ENCODE results near the gene AKTIP. TPM values are rescaled to one million over a fixed set of nuclear protein-coding genes. Genes with fewer than 3 reads are reported as not detected.
"Not testable (repeated sequence)": the region's sequence is repeated elsewhere in the genome, so short reads cannot be mapped to it uniquely, and the experiment has no call there.

The AKTIP gene
- polyA plus RNA-seq = 31.3 TPM
- long read RNA-seq, donor 1, partial matches to known transcripts = 0 of 5 reads
- long read RNA-seq, donor 1, other reads (novel, unspliced or antisense) = 0 of 5 reads
- long read RNA-seq, donor 2, partial matches to known transcripts = 0 of 4 reads
- long read RNA-seq, donor 2, other reads (novel, unspliced or antisense) = 0 of 4 reads
- long read RNA-seq, donor 3 = 0 reads
- long read RNA-seq, donor 4, partial matches to known transcripts = 0 of 2 reads
- long read RNA-seq, donor 4, other reads (novel, unspliced or antisense) = 0 of 2 reads
- long read RNA-seq, donor 5, transcript AKTIP-214 (1 exons, 2,321 nt) = major isoform, 5 of 8 reads
- long read RNA-seq, donor 5, partial matches to known transcripts = 0 of 8 reads
- long read RNA-seq, donor 5, other reads (novel, unspliced or antisense) = 0 of 8 reads
- long read RNA-seq, donor 6, partial matches to known transcripts = 0 of 1 reads
- long read RNA-seq, donor 6, other reads (novel, unspliced or antisense) = 0 of 1 reads
- long read RNA-seq, donor 7, transcript AKTIP-214 (1 exons, 2,321 nt) = major isoform, 6 of 13 reads
- long read RNA-seq, donor 7, partial matches to known transcripts = 5 of 13 reads
- long read RNA-seq, donor 7, other reads (novel, unspliced or antisense) = 0 of 13 reads
- long read RNA-seq, donor 8, partial matches to known transcripts = 0 of 5 reads
- long read RNA-seq, donor 8, other reads (novel, unspliced or antisense) = 0 of 5 reads
- long read RNA-seq, donor 9, partial matches to known transcripts = 0 of 2 reads
- long read RNA-seq, donor 9, other reads (novel, unspliced or antisense) = 0 of 2 reads
- long read RNA-seq, donor 10, partial matches to known transcripts = 0 of 7 reads
- long read RNA-seq, donor 10, other reads (novel, unspliced or antisense) = 0 of 7 reads
- long read RNA-seq, donor 11, partial matches to known transcripts = 0 of 7 reads
- long read RNA-seq, donor 11, other reads (novel, unspliced or antisense) = 0 of 7 reads

DNA sequence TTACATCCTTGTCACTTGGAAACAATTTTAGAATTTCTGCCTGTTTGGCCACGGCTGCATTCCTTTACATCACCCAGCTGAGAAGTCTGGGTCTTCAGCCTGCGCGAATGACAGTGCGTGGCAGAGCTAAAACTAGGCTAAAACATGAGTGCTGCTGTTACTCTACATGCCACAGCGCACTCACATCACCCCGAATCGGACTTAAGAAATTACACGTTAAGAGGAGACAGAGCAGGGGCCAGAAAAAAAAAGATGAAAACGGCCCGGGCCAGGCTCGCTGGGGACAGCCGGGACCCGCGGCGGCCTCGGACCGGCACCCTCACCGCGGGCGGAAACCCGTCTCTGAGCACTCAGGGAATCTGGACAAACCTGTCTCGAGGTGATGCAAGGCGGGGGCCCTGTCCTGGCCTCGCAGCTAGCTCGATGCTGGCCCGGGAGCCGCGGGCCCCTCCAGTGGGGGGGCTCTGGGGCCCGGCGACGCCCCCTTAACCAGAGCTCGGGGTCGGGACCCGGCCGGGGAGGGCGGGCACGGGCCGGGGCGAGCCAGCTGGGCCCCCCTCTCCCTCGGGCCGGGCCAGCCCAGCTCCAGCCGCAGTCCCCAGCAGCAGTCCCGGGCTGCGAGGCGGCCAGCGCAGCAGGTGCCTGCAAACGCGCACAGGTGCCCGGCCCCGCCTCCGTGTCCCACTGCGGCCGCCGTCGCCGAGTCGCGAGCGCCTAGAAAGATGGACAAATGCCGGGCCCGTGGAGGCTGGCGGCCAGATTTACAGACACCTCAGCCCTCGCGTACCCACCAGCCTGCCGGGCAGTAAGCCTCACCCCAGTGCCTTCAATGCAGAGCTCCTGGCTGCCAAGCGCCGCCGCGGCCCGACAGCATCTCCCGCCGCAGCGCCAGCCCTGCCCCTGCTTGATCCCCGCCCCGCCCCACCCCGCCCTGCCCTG is at the start of gene AKTIP:
TSS of gene AKTIP (minus strand) at position 879 of the 939 bp plus-strand sequence. CDS start 2,950 bp downstream, outside the sequence.
- Histone ChIP-seq H3K4me1 (ENCODE audit: control insufficient read depth, insufficient read depth, low read length) (peaks cover 21% of the 10 kb centered on the region), H3K36me3 (ENCODE audit: control insufficient read depth, insufficient read depth, low read length) (peaks cover 10% of the 10 kb centered on the region), H3K27ac (ENCODE audit: low read length) (peak within 1 kb of the TSS; percentile 100), H3K9me3 (ENCODE audit: control insufficient read depth, low read depth, low read length) (no peaks in the 10 kb centered on the region), H3K4me3 (ENCODE audit: low read length) (peak within 1 kb of the TSS; percentile 87), H3K27me3 (ENCODE audit: control insufficient read depth, insufficient read depth, low read length) (no peaks in the 10 kb centered on the region)
- WGBS (ENCODE audit: insufficient coverage, low lambda C conversion rate) = no CpG with 5 or more reads among the region's 76 CpGs
- peak; percentile 61 to 93 for DNase-seq

DNA sequence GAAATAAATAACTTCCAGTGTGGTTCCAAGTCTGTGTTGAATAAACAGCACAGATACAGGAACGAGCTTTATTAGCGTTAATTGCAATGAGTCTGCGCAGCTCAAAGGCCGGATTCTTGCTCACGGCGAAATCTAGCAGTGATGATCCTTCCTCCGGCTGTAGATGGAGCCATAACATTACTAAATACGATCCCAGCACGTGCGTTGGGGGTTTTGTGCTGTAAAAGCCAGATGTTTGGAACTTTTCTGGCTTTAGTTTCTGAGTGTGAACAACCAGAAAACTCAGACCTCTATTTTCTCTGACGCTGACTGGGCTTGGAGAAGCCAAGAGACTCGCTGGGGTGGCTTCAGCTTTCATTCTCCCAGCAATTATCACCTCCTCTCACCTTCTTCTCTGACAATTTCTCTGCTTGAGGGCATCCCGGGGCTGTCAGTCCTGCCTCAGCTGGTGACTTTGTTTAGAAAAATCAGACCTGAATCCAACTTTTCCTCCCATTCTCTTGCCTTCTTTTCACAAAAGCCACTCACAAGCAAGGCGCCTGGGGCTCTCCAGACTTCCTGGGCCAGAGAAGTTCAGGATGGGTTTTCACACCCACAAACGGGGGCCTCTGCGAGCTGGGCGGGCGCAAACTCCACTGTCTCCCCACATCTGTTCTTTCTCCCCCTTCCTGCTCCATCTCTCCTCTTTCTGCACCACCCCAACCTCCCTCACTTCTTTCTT is 47.1 kb upstream of the AKTIP start:
- Histone ChIP-seq H3K27ac (ENCODE audit: low read length) (no peak overlapping the region), H3K27me3 (ENCODE audit: control insufficient read depth, insufficient read depth, low read length) (peaks cover 12% of the 10 kb centered on the region), H3K9me3 (ENCODE audit: control insufficient read depth, low read depth, low read length) (no peaks in the 10 kb centered on the region), H3K4me1 (ENCODE audit: control insufficient read depth, insufficient read depth, low read length) (peaks cover 7% of the 10 kb centered on the region), H3K4me3 (ENCODE audit: low read length) (no peak overlapping the region), H3K36me3 (ENCODE audit: control insufficient read depth, insufficient read depth, low read length) (no peaks in the 10 kb centered on the region)
- peak; percentile 76 to 82 for DNase-seq
- WGBS (ENCODE audit: insufficient coverage, low lambda C conversion rate) = no CpG with 5 or more reads among the region's 18 CpGs

DNA sequence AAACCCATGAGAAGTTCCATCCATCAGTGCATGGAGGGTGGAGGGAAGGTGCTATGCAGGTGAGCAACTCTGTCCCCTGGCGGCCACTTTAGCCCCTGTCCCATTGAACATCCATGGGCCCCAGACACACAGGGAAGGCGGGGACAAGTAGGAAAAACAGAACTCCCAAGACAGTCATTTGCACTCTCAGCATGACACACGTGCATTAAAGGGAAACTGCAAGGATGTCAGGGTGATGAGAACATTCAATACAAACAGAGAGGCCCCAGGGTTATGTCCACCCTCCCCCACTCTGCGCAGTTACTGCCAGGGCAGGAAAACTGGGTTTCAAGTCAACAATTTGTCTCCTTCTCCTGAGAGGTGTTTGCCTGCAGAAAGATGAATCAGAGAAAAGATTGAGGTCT is 44.0 kb upstream of the AKTIP start:
- peaks cover 3% of the 10 kb centered on the region for H3K9me3 ChIP-seq (ENCODE audit: control insufficient read depth, low read depth, low read length)
- no peak overlapping the region for H3K4me3 ChIP-seq (ENCODE audit: low read length)
- no peak overlapping the region for H3K27ac ChIP-seq (ENCODE audit: low read length)
- peak in 1 of 2 donors; percentile 53 for DNase-seq
- peaks cover 9% of the 10 kb centered on the region for H3K27me3 ChIP-seq (ENCODE audit: control insufficient read depth, insufficient read depth, low read length)
- H3K4me1 ChIP-seq (ENCODE audit: control insufficient read depth, insufficient read depth, low read length) = peaks cover 7% of the 10 kb centered on the region
- WGBS (ENCODE audit: insufficient coverage, low lambda C conversion rate) = no CpG with 5 or more reads among the region's 4 CpGs
- no peaks in the 10 kb centered on the region for H3K36me3 ChIP-seq (ENCODE audit: control insufficient read depth, insufficient read depth, low read length)

DNA sequence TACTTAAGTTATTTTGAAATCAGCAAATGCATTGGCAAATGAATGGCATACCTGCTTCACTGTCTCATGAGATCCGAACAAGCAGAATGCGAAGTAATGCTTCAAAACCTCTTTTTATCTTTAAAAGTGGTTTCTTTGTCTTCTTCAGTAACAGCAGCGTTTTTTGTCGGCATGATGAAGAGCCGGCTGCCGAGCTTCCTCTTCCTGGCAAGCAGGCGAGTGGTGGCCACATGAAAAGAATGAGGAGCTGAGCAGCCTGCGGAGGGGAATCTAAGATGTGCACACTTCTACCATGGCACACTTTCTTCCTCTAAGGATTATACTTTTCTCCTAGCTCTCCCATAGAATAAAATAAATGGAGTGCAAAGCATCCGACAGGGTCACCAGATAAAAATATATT is 42.4 kb upstream of the AKTIP start:
- Histone ChIP-seq H3K27ac (ENCODE audit: low read length) (no peak overlapping the region), H3K9me3 (ENCODE audit: control insufficient read depth, low read depth, low read length) (peaks cover 3% of the 10 kb centered on the region), H3K4me1 (ENCODE audit: control insufficient read depth, insufficient read depth, low read length) (peaks cover 6% of the 10 kb centered on the region), H3K27me3 (ENCODE audit: control insufficient read depth, insufficient read depth, low read length) (peaks cover 5% of the 10 kb centered on the region), H3K36me3 (ENCODE audit: control insufficient read depth, insufficient read depth, low read length) (no peaks in the 10 kb centered on the region), H3K4me3 (ENCODE audit: low read length) (no peak overlapping the region)
- no peak for DNase-seq
- 100% methylated on average over 1 of the region's 9 CpGs for WGBS (ENCODE audit: insufficient coverage, low lambda C conversion rate)

DNA sequence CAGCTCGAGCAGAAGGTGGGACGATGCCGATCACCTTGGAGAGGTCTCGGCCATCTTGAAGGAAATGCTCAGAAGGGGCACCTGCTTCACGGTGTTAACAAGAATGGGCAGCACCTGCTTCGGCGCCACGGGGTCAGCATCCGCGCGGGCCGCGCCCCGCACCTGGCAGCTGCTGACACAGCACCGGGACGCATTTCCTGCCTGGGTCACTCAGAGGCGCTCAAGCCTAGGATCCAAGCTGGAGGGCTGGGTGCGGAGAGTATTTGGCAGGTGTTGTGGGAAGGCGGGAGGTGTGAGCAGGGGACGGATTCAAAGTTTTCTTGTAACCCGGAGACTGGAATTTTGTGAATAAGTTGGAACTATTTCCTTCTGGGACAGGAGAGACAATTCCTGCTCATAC is 39.3 kb upstream of the AKTIP start:
- 73% methylated on average over 3 of the region's 21 CpGs for WGBS (ENCODE audit: insufficient coverage, low lambda C conversion rate)
- no peak overlapping the region for H3K27ac ChIP-seq (ENCODE audit: low read length)
- no peak overlapping the region for H3K4me3 ChIP-seq (ENCODE audit: low read length)
- no peak for DNase-seq
- no peaks in the 10 kb centered on the region for H3K36me3 ChIP-seq (ENCODE audit: control insufficient read depth, insufficient read depth, low read length)
- peaks cover 7% of the 10 kb centered on the region for H3K9me3 ChIP-seq (ENCODE audit: control insufficient read depth, low read depth, low read length)
- no peaks in the 10 kb centered on the region for H3K4me1 ChIP-seq (ENCODE audit: control insufficient read depth, insufficient read depth, low read length)
- H3K27me3 ChIP-seq (ENCODE audit: control insufficient read depth, insufficient read depth, low read length) = peaks cover 4% of the 10 kb centered on the region

DNA sequence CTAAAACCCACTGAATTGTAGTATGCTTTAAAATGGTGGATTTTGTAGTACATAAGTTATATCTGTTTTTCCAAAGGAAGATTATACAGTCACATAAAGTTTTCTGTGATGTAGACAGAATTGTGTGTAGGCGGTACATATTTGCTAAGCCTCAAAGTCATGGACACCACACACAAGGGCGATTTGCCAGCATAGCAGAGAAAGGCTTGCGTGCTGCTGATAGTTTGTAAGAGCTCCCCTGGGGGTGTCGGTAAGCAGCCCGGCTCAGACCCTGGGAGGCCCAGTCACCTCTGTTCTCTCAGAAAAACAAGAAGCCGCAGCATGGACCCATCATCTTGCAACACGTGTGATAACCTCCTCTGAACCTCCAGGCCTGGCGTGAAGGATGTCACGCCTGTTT is 38.3 kb upstream of the AKTIP start:
- Histone ChIP-seq H3K9me3 (ENCODE audit: control insufficient read depth, low read depth, low read length) (peaks cover 7% of the 10 kb centered on the region), H3K4me1 (ENCODE audit: control insufficient read depth, insufficient read depth, low read length) (no peaks in the 10 kb centered on the region), H3K4me3 (ENCODE audit: low read length) (no peak overlapping the region), H3K36me3 (ENCODE audit: control insufficient read depth, insufficient read depth, low read length) (no peaks in the 10 kb centered on the region), H3K27me3 (ENCODE audit: control insufficient read depth, insufficient read depth, low read length) (peaks cover 4% of the 10 kb centered on the region), H3K27ac (ENCODE audit: low read length) (no peak overlapping the region)
- WGBS (ENCODE audit: insufficient coverage, low lambda C conversion rate) = no CpG with 5 or more reads among the region's 9 CpGs
- no peak for DNase-seq

DNA sequence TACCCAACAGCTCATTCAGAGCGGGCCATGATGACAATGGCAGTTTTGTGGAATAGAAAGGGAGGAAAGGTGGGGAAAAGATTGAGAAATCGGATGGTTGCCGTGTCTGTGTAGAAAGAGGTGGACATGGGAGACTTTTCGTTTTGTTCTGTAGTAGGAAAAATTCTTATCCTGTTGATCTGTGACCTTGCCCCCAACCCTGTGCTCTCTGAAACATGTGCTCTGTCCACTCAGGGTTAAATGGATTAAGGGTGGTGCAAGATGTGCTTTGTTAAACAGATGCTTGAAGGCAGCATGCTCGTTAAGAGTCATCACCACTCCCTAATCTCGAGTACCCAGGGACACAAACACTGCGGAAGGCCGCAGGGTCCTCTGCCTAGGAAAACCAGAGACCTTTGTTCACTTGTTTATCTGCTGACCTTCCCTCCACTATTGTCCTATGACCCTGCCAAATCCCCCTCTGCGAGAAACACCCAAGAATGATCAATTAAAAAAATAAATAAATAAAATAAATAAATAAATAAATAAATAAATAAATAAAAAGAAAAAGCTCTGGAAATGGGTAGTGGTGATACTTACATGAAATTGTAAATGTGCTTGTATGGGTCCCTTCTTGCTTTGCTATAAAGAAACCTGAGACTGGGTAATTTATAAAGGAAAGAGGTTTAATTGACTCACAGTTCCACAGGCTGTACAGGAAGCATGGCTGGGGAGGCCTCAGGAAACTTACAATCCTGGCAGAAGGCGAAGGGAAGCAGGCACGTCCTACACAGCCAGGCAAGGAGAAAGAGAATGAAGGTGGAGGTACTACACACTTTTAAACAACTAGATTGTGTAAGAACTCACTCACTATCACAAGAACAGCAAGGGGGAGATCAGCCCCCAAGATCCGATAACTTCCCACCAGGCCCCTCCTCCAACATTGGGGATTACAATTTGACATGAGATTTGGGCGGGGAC is 37.0 kb upstream of the AKTIP start:
- H3K9me3 ChIP-seq (ENCODE audit: control insufficient read depth, low read depth, low read length); H3K36me3 ChIP-seq (ENCODE audit: control insufficient read depth, insufficient read depth, low read length); H3K4me3 ChIP-seq (ENCODE audit: low read length); DNase-seq; H3K4me1 ChIP-seq (ENCODE audit: control insufficient read depth, insufficient read depth, low read length); H3K27me3 ChIP-seq (ENCODE audit: control insufficient read depth, insufficient read depth, low read length); H3K27ac ChIP-seq (ENCODE audit: low read length): not testable (repeated sequence)
- no CpG with 5 or more reads among the region's 13 CpGs for WGBS (ENCODE audit: insufficient coverage, low lambda C conversion rate)

DNA sequence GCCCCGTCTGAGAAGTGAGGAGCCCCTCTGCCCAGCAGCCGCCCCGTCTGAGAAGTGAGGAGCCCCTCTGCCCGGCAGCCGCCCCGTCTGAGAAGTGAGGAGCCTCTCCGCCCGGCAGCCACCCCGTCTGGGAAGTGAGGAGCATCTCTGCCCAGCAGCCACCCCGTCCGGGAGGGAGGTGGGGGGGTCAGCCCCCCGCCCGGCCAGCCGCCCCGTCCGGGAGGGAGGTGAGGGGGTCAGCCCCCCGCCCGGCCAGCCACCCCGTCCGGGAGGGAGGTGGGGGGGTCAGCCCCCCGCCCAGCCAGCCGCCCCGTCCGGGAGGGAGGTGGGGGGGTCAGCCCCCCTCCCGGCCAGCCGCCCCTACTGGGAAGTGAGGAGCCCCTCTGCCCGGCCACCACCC is 36.3 kb upstream of the AKTIP start:
- not testable (repeated sequence) for H3K4me1 ChIP-seq (ENCODE audit: control insufficient read depth, insufficient read depth, low read length); H3K4me3 ChIP-seq (ENCODE audit: low read length); H3K9me3 ChIP-seq (ENCODE audit: control insufficient read depth, low read depth, low read length); H3K36me3 ChIP-seq (ENCODE audit: control insufficient read depth, insufficient read depth, low read length); H3K27me3 ChIP-seq (ENCODE audit: control insufficient read depth, insufficient read depth, low read length); DNase-seq; H3K27ac ChIP-seq (ENCODE audit: low read length)
- no CpG with 5 or more reads among the region's 27 CpGs for WGBS (ENCODE audit: insufficient coverage, low lambda C conversion rate)

DNA sequence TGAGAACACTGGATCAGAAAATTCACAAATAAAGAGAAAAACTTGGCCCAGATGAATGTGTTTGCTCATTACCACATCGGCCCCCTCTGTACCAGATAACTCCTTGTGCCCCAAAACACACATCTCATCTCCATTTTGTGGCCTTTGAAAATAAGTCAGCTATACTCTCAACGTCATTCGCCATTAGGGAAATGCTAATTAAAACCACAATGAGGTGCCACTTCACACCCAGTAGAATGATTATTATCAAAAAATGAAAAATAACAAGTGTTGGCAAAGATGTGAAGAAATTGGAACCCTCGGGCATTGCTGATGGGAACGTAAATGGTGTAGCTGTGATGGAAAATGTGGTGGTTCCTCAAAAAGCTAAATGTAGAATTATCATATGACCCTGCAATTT is 34.6 kb upstream of the AKTIP start:
- Histone ChIP-seq H3K27me3 (ENCODE audit: control insufficient read depth, insufficient read depth, low read length) (no peaks in the 10 kb centered on the region), H3K4me3 (ENCODE audit: low read length) (no peak overlapping the region), H3K27ac (ENCODE audit: low read length) (no peak overlapping the region), H3K36me3 (ENCODE audit: control insufficient read depth, insufficient read depth, low read length) (no peaks in the 10 kb centered on the region), H3K9me3 (ENCODE audit: control insufficient read depth, low read depth, low read length) (peaks cover 7% of the 10 kb centered on the region), H3K4me1 (ENCODE audit: control insufficient read depth, insufficient read depth, low read length) (no peaks in the 10 kb centered on the region)
- no peak for DNase-seq
- WGBS (ENCODE audit: insufficient coverage, low lambda C conversion rate) = no CpG with 5 or more reads among the region's 5 CpGs

Data from large intestine (tissue), 12 donors.